MM.1S (cell line): ENCODE data around the gene OSBPL1A.

Experiments
- EZH2phosphoT487 ChIP-seq: fragments of 300-600 bp; sonication (generic); IDR thresholded peaks from 2 replicates; pipeline ENCODE4 v1.6.1; 2018; ENCODE audit warnings: antibody characterized with exemption, low read length
- TF ChIP-seq, protein P1 (sequence below): fragments of 300-600 bp; sonication (generic); IDR thresholded peaks from 2 replicates; pipeline ENCODE4 v1.5.1; 2016; ENCODE audit warnings: antibody characterized with exemption, low read length, mixed read lengths

DNA sequence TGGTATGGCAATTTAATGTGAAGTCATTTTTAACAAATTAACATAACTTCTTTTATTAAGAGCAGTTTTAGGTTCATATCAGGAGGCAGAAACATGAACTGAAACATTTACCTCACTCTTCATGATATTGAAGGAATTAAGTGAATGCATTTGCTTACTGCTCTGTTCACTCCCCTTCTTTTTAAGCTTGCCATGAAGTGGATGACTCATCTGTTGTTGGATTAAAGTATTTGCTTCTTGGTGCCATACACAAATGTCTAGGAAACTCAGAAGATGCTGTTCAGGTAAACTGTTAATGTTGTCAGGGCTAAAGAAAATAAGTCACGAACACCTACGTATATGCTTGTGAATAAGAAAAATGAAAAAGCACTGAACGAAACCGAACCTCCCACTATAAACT is 268.9 kb downstream of the OSBPL1A start:
- TF ChIP-seq, protein P1, sequence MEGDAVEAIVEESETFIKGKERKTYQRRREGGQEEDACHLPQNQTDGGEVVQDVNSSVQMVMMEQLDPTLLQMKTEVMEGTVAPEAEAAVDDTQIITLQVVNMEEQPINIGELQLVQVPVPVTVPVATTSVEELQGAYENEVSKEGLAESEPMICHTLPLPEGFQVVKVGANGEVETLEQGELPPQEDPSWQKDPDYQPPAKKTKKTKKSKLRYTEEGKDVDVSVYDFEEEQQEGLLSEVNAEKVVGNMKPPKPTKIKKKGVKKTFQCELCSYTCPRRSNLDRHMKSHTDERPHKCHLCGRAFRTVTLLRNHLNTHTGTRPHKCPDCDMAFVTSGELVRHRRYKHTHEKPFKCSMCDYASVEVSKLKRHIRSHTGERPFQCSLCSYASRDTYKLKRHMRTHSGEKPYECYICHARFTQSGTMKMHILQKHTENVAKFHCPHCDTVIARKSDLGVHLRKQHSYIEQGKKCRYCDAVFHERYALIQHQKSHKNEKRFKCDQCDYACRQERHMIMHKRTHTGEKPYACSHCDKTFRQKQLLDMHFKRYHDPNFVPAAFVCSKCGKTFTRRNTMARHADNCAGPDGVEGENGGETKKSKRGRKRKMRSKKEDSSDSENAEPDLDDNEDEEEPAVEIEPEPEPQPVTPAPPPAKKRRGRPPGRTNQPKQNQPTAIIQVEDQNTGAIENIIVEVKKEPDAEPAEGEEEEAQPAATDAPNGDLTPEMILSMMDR = no peak
- no peak for TF ChIP-seq EZH2phosphoT487
